ENCODE data around the gene PPARD. TPM values are rescaled to one million over a fixed set of nuclear protein-coding genes. Genes with fewer than 3 reads are reported as not detected.
A peak's percentile ranks its signal among the peaks of the same experiment; 100 is the strongest.

Gene PPARD
- polyA plus RNA-seq, 1 donor = 26.3 TPM

DNA sequence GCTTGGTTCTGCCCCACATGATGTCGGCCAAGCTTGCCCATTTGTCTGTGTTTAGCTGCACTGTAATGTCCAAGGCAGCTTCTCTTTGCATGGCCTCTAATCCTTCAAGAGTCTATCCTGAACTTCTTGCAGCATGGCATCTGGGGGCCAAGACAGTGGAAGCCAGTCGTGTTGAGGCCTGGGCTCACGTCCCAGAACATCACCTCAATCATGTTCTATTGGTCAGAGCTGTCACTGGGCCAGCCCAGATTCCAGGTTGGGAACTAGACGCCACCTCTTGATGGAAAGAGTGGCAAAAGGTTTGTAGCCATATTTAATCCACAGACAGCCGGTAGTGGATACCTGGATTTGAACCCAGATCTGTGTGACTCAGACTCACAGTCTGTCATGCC, 25.3 kb downstream of the PPARD start:
- Histone ChIP-seq H3K36me3 (ENCODE audit: control insufficient read depth, insufficient read depth, low read length) (peaks cover 6% of the 10 kb centered on the region), H3K4me1 (ENCODE audit: control insufficient read depth, insufficient read depth, low read length) (peaks cover 35% of the 10 kb centered on the region), H3K4me3 (ENCODE audit: low read length) (no peak overlapping the region), H3K27me3 (ENCODE audit: control insufficient read depth, insufficient read depth, low read length) (no peaks in the 10 kb centered on the region), H3K9me3 (ENCODE audit: control insufficient read depth, low read depth, low read length) (no peaks in the 10 kb centered on the region), H3K27ac (ENCODE audit: low read length) (no peak overlapping the region)
- DNase-seq = no peak
- no CpG with 5 or more reads among the region's 5 CpGs for WGBS (ENCODE audit: insufficient coverage, low lambda C conversion rate)

- H3K4me1 ChIP-seq (ENCODE audit: control insufficient read depth, insufficient read depth, low read length) = peaks cover 29% of the 10 kb centered on the region
- H3K4me3 ChIP-seq (ENCODE audit: low read length) = no peak overlapping the region
- WGBS (ENCODE audit: insufficient coverage, low lambda C conversion rate) = no CpG with 5 or more reads among the region's 2 CpGs
- peaks cover 5% of the 10 kb centered on the region for H3K36me3 ChIP-seq (ENCODE audit: control insufficient read depth, insufficient read depth, low read length)
- peak overlapping the region; percentile 38 for H3K27ac ChIP-seq (ENCODE audit: low read length)
- H3K9me3 ChIP-seq (ENCODE audit: control insufficient read depth, low read depth, low read length) = no peaks in the 10 kb centered on the region
- H3K27me3 ChIP-seq (ENCODE audit: control insufficient read depth, insufficient read depth, low read length) = no peaks in the 10 kb centered on the region
- peak in 1 of 2 donors; percentile 61 for DNase-seq
Observed at GRCh38 chr6:35368038-35368887, 25.9 kb downstream of the PPARD start.

DNA sequence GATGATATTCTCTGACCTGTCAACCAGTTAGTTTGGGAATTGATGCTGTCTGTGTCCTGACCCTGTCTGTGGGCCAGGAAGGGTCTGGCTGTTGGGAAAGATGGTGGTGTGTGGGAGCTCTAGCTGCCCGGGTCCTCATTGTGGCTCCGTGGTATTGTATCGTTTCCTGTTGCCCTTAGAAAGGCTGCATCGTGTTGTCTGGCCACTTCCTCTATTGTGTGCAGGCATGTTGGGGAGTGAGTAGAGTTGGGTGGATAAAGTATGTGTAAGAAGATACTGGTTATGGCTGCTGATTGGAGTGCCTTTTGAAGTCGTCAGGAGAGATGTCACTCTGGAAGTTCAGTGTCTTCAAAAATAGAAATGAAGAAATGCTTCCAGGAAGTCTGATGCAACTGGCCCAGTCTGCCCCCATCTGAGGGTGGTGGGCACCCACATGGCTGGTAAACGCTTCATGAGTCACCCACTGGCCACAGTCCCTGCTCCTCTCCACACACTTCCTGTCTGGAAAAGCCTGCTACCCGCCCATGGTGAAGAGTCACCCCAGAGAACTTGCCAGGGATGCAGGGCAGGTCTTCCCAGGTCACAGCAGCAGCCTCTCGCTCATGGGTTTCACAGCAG, 27.9 kb downstream of the PPARD start:
- no peaks in the 10 kb centered on the region for H3K9me3 ChIP-seq (ENCODE audit: control insufficient read depth, low read depth, low read length)
- peaks cover 2% of the 10 kb centered on the region for H3K36me3 ChIP-seq (ENCODE audit: control insufficient read depth, insufficient read depth, low read length)
- no peaks in the 10 kb centered on the region for H3K27me3 ChIP-seq (ENCODE audit: control insufficient read depth, insufficient read depth, low read length)
- H3K4me3 ChIP-seq (ENCODE audit: low read length) = no peak overlapping the region
- DNase-seq = no peak
- peaks cover 29% of the 10 kb centered on the region for H3K4me1 ChIP-seq (ENCODE audit: control insufficient read depth, insufficient read depth, low read length)
- WGBS (ENCODE audit: insufficient coverage, low lambda C conversion rate) = 80% methylated on average over 1 of the region's 8 CpGs
- peak overlapping the region; percentile 68 for H3K27ac ChIP-seq (ENCODE audit: low read length)

GRCh38 chr6:35370785-35371493, 28.6 kb downstream of the PPARD start:
- H3K36me3 ChIP-seq (ENCODE audit: control insufficient read depth, insufficient read depth, low read length) = peaks cover 2% of the 10 kb centered on the region
- H3K27me3 ChIP-seq (ENCODE audit: control insufficient read depth, insufficient read depth, low read length) = no peaks in the 10 kb centered on the region
- DNase-seq = peak in 1 of 2 donors; percentile 50
- peaks cover 29% of the 10 kb centered on the region for H3K4me1 ChIP-seq (ENCODE audit: control insufficient read depth, insufficient read depth, low read length)
- no peaks in the 10 kb centered on the region for H3K9me3 ChIP-seq (ENCODE audit: control insufficient read depth, low read depth, low read length)
- peak overlapping the region; percentile 68 for H3K27ac ChIP-seq (ENCODE audit: low read length)
- 85% methylated on average over 2 of the region's 9 CpGs for WGBS (ENCODE audit: insufficient coverage, low lambda C conversion rate)
- no peak overlapping the region for H3K4me3 ChIP-seq (ENCODE audit: low read length)

DNA sequence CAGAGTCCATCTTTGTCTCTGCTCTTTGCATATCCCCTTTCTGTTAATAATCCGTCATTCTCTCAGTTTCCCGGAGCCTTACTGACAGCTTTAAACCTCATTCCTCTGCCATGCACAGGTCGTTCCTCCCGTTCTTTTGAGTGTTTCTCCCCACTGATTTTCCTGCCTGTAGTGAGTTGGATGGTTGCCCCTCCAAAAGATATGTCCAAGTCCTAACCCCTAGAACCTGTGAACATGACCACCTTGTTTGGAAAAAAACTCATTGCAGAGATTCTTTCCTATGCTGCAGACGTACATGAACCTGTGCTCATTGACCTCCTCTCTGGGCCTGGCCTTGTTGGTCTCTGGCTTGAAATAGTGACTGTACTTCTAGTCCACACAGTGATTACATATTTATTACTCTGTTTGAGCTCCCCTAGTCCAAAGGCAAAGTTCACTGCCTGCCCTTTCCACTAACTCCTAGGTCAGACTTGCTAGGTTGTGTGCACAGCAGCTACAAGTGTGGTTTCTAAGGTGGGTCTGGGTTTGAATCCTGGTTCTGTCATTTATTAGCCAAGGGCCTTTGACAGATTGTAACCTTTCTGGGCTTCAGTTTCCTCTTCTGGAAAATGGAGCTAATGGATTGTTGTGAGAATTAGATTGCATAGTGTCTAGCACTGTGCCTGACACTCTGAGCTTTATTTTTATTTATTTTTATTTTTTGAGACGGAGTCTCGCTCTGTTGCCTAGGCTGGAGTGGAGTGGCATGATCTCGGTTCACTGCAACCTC, 29.3 kb downstream of the PPARD start:
- Histone ChIP-seq H3K27me3 (ENCODE audit: control insufficient read depth, insufficient read depth, low read length) (no peaks in the 10 kb centered on the region), H3K36me3 (ENCODE audit: control insufficient read depth, insufficient read depth, low read length) (peaks cover 2% of the 10 kb centered on the region), H3K4me1 (ENCODE audit: control insufficient read depth, insufficient read depth, low read length) (peaks cover 32% of the 10 kb centered on the region), H3K9me3 (ENCODE audit: control insufficient read depth, low read depth, low read length) (no peaks in the 10 kb centered on the region), H3K4me3 (ENCODE audit: low read length) (no peak overlapping the region), H3K27ac (ENCODE audit: low read length) (peak overlapping the region; percentile 68)
- WGBS (ENCODE audit: insufficient coverage, low lambda C conversion rate) = no CpG with 5 or more reads among the region's 8 CpGs
- peak in 1 of 2 donors; percentile 71 for DNase-seq

DNA sequence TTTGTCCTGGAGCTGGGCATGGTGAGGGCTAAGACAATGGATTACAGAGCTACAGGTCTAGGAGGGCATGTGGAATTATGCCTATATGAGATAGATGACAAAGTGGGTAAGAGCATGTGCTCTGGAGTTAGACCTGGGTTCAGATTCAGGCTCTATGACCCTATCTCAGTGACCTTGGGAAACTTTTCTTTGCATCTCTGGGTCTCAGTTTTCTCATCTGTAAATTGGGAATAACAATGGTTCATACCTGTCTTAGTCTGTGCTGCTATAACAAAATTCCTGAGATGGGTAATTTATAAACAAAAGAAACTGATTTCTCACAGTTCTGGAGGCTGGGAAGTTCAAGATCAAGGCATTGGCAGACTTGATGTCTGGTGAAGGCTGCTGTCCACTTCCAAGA, 30.3 kb downstream of the PPARD start:
- Histone ChIP-seq H3K4me1 (ENCODE audit: control insufficient read depth, insufficient read depth, low read length) (peaks cover 32% of the 10 kb centered on the region), H3K27me3 (ENCODE audit: control insufficient read depth, insufficient read depth, low read length) (no peaks in the 10 kb centered on the region)

GRCh38 chr6:35376281-35376680, 33.9 kb downstream of the PPARD start:
- no peak for DNase-seq
- Histone ChIP-seq H3K9me3 (ENCODE audit: control insufficient read depth, low read depth, low read length) (no peaks in the 10 kb centered on the region), H3K27ac (ENCODE audit: low read length) (no peak overlapping the region), H3K4me1 (ENCODE audit: control insufficient read depth, insufficient read depth, low read length) (peaks cover 9% of the 10 kb centered on the region), H3K27me3 (ENCODE audit: control insufficient read depth, insufficient read depth, low read length) (no peaks in the 10 kb centered on the region), H3K36me3 (ENCODE audit: control insufficient read depth, insufficient read depth, low read length) (no peaks in the 10 kb centered on the region), H3K4me3 (ENCODE audit: low read length) (no peak overlapping the region)
- WGBS (ENCODE audit: insufficient coverage, low lambda C conversion rate) = no CpG with 5 or more reads among the region's 2 CpGs

More for the DNA sequence above, 30.3 kb downstream of the PPARD start:
- no peak for DNase-seq
- Histone ChIP-seq H3K27ac (ENCODE audit: low read length) (no peak overlapping the region), H3K36me3 (ENCODE audit: control insufficient read depth, insufficient read depth, low read length) (peaks cover under 1% of the 10 kb centered on the region), H3K9me3 (ENCODE audit: control insufficient read depth, low read depth, low read length) (no peaks in the 10 kb centered on the region), H3K4me3 (ENCODE audit: low read length) (no peak overlapping the region)

DNA sequence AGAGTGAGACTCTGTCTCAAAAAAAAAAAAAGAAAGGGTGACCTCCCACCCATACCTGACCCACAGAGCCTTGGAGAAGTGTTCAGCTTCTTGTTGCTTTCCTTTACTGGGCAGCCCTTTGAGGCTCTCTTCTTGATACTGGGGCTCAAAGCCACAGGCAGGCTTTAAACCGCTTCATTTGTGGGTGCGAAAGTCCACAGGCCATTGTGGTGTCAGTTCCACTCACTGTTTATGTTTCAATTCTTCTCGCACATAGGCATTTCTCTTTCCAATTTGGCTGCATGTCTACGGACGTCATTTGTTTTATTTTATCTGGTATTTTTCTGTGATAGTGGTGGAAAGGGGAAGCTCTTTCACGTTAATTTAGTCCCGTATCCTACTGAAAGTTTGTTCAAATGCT, 34.6 kb downstream of the PPARD start:
- no peak for DNase-seq
- Histone ChIP-seq H3K27me3 (ENCODE audit: control insufficient read depth, insufficient read depth, low read length) (no peaks in the 10 kb centered on the region), H3K27ac (ENCODE audit: low read length) (no peak overlapping the region), H3K4me3 (ENCODE audit: low read length) (no peak overlapping the region), H3K9me3 (ENCODE audit: control insufficient read depth, low read depth, low read length) (no peaks in the 10 kb centered on the region), H3K4me1 (ENCODE audit: control insufficient read depth, insufficient read depth, low read length) (peaks cover 2% of the 10 kb centered on the region), H3K36me3 (ENCODE audit: control insufficient read depth, insufficient read depth, low read length) (no peaks in the 10 kb centered on the region)
- 81% methylated on average over 4 of the region's 7 CpGs for WGBS (ENCODE audit: insufficient coverage, low lambda C conversion rate)

DNA sequence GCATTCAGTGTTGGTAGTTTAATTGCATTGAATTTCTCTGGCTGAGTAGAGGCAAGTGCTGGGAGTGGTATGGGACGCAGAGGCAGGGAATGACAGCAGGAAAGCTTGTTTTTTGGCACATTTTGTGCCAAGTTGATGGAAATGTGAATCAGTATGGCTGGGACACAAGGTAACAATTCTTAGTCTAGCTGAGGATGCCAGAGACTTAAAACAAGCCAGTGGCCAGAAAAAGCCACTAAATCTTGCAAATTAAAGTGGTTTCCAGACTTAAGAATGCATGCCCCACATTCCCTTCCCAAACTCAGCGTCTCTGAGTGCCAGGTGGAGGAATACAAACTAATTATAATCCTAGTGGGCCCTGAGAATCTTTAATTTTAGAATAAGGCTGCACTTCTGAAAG, 35.9 kb downstream of the PPARD start:
- peaks cover 2% of the 10 kb centered on the region for H3K4me1 ChIP-seq (ENCODE audit: control insufficient read depth, insufficient read depth, low read length)
- no peak overlapping the region for H3K4me3 ChIP-seq (ENCODE audit: low read length)
- no CpG with 5 or more reads among the region's 2 CpGs for WGBS (ENCODE audit: insufficient coverage, low lambda C conversion rate)
- no peaks in the 10 kb centered on the region for H3K36me3 ChIP-seq (ENCODE audit: control insufficient read depth, insufficient read depth, low read length)
- DNase-seq = no peak
- peaks cover 4% of the 10 kb centered on the region for H3K9me3 ChIP-seq (ENCODE audit: control insufficient read depth, low read depth, low read length)
- H3K27me3 ChIP-seq (ENCODE audit: control insufficient read depth, insufficient read depth, low read length) = no peaks in the 10 kb centered on the region
- no peak overlapping the region for H3K27ac ChIP-seq (ENCODE audit: low read length)

DNA sequence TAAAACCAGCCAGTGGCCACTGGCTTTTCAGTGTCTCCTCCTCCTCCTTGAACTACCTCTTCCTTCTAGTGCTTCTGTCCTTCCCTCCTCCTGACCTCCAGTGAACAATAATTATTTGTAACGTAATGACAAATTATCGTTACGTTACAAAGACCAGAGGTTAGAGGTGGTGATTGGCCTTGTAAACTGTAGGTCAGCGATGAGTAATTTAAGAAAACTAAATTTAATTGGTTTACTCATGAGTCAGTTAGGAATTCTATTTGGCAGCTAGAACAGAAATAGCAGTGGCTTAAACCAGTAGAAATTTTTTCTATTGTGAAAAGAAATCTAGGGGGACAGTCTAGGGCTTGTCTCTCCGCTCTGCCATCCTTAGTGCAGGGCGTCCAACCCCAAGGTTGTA, 38.8 kb downstream of the PPARD start:
- Histone ChIP-seq H3K27ac (ENCODE audit: low read length) (no peak overlapping the region), H3K9me3 (ENCODE audit: control insufficient read depth, low read depth, low read length) (peaks cover 4% of the 10 kb centered on the region), H3K36me3 (ENCODE audit: control insufficient read depth, insufficient read depth, low read length) (no peaks in the 10 kb centered on the region), H3K4me3 (ENCODE audit: low read length) (no peak overlapping the region), H3K27me3 (ENCODE audit: control insufficient read depth, insufficient read depth, low read length) (no peaks in the 10 kb centered on the region), H3K4me1 (ENCODE audit: control insufficient read depth, insufficient read depth, low read length) (peaks cover 9% of the 10 kb centered on the region)
- no peak for DNase-seq
- WGBS (ENCODE audit: insufficient coverage, low lambda C conversion rate) = 86% methylated on average over 4 of the region's 6 CpGs

All from large intestine (tissue), 3 donors.